Measurements from ENCODE around the gene BBS7. TPM values are rescaled to one million over a fixed set of nuclear protein-coding genes. Genes with fewer than 3 reads are reported as not detected.

BBS7 gene
- total and polyA plus RNA-seq, 2 donors from 2014 or later = 8.0 to 14.5 TPM

GRCh38 chr4:121786221-121786620, 84.1 kb downstream of the BBS7 start:
- intact Hi-C loops (cut with DNase I) = no loop called here
- Histone ChIP-seq H3K36me3 (ENCODE audit: control insufficient read depth in 2 of 3, insufficient read depth in 3 of 3, low read length in 3 of 3) (no peaks in the 10 kb centered on the region), H3K27ac (ENCODE audit: low read depth in 2 of 2, low read length in 2 of 2) (no peak overlapping the region), H3K27me3 (ENCODE audit: control insufficient read depth, insufficient read depth, low read length) (no peaks in the 10 kb centered on the region), H3K9me3 (ENCODE audit: control insufficient read depth in 2 of 3, insufficient read depth in 1 of 3, low read length in 3 of 3) (peaks cover 0 to 2% (median 0%) of the 10 kb centered on the region in 3 donors), H3K4me1 (ENCODE audit: control insufficient read depth in 2 of 3, insufficient read depth in 2 of 3, low read depth in 1 of 3, low read length in 3 of 3) (no peaks in the 10 kb centered on the region), H3K4me3 (ENCODE audit: low read length in 3 of 3) (no peak overlapping the region), H3K9ac (ENCODE audit: low read length in 3 of 3) (no peak overlapping the region)
- FAIRE-seq (no peak), DNase-seq (no peak)
- no peak for TF ChIP-seq CTCF (IDR thresholded peaks at IDR 0.05; ENCODE audit: borderline replicate concordance, extremely low read depth, insufficient read depth)

- intact Hi-C loops (cut with DNase I) = no loop called here
- no peaks in the 10 kb centered on the region for H3K4me1 ChIP-seq (ENCODE audit: control insufficient read depth in 2 of 3, insufficient read depth in 2 of 3, low read depth in 1 of 3, low read length in 3 of 3)
- TF ChIP-seq CTCF (IDR thresholded peaks at IDR 0.05; ENCODE audit: borderline replicate concordance, extremely low read depth, insufficient read depth) = no peak
- H3K9ac ChIP-seq (ENCODE audit: low read length in 3 of 3) = no peak overlapping the region
- H3K27me3 ChIP-seq (ENCODE audit: control insufficient read depth, insufficient read depth, low read length) = no peaks in the 10 kb centered on the region
- H3K9me3 ChIP-seq (ENCODE audit: control insufficient read depth in 2 of 3, insufficient read depth in 1 of 3, low read length in 3 of 3) = peaks cover 0 to 2% (median 0%) of the 10 kb centered on the region in 3 donors
- H3K4me3 ChIP-seq (ENCODE audit: low read length in 3 of 3) = no peak overlapping the region
- DNase-seq = no peak
- FAIRE-seq = no peak
- H3K27ac ChIP-seq (ENCODE audit: low read depth in 2 of 2, low read length in 2 of 2) = no peak overlapping the region
- H3K36me3 ChIP-seq (ENCODE audit: control insufficient read depth in 2 of 3, insufficient read depth in 3 of 3, low read length in 3 of 3) = no peaks in the 10 kb centered on the region
Observed at GRCh38 chr4:121785479-121785878, 84.8 kb downstream of the BBS7 start.

GRCh38 chr4:121784975-121785374, 85.3 kb downstream of the BBS7 start:
- Histone ChIP-seq H3K4me3 (ENCODE audit: low read length in 3 of 3) (no peak overlapping the region), H3K9ac (ENCODE audit: low read length in 3 of 3) (no peak overlapping the region), H3K27me3 (ENCODE audit: control insufficient read depth, insufficient read depth, low read length) (no peaks in the 10 kb centered on the region), H3K36me3 (ENCODE audit: control insufficient read depth in 2 of 3, insufficient read depth in 3 of 3, low read length in 3 of 3) (no peaks in the 10 kb centered on the region), H3K9me3 (ENCODE audit: control insufficient read depth in 2 of 3, insufficient read depth in 1 of 3, low read length in 3 of 3) (peaks cover 0 to 2% (median 0%) of the 10 kb centered on the region in 3 donors), H3K4me1 (ENCODE audit: control insufficient read depth in 2 of 3, insufficient read depth in 2 of 3, low read depth in 1 of 3, low read length in 3 of 3) (no peaks in the 10 kb centered on the region), H3K27ac (ENCODE audit: low read depth in 2 of 2, low read length in 2 of 2) (no peak overlapping the region)
- FAIRE-seq (no peak), DNase-seq (no peak)
- TF ChIP-seq CTCF (IDR thresholded peaks at IDR 0.05; ENCODE audit: borderline replicate concordance, extremely low read depth, insufficient read depth) = no peak
- intact Hi-C loops (cut with DNase I) = no loop called here

DNA sequence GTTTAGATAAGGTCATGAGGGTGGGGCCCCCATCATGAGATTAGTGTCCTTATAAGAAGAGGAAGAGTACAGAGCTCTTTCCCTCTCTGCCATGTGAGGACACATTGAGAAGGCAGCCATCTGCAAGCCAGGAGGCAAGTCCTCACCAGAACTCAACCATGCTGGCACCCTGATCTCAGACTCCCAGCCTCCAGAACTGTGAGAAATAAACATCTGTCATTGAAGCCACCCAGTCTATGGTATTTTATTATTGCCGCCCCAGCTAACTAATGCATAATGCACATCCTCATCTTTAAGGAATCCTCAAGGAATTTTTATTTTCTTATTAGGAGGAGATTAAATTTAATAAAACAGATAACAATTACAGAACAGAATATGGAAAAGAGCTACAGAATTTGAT, 85.9 kb downstream of the BBS7 start:
- Histone ChIP-seq H3K4me3 (ENCODE audit: low read length in 3 of 3) (no peak overlapping the region), H3K4me1 (ENCODE audit: control insufficient read depth in 2 of 3, insufficient read depth in 2 of 3, low read depth in 1 of 3, low read length in 3 of 3) (no peaks in the 10 kb centered on the region), H3K27me3 (ENCODE audit: control insufficient read depth, insufficient read depth, low read length) (no peaks in the 10 kb centered on the region), H3K36me3 (ENCODE audit: control insufficient read depth in 2 of 3, insufficient read depth in 3 of 3, low read length in 3 of 3) (no peaks in the 10 kb centered on the region), H3K9me3 (ENCODE audit: control insufficient read depth in 2 of 3, insufficient read depth in 1 of 3, low read length in 3 of 3) (peaks cover 0 to 2% (median 0%) of the 10 kb centered on the region in 3 donors), H3K27ac (ENCODE audit: low read depth in 2 of 2, low read length in 2 of 2) (no peak overlapping the region), H3K9ac (ENCODE audit: low read length in 3 of 3) (no peak overlapping the region)
- DNase-seq (no peak), FAIRE-seq (no peak)
- intact Hi-C loops (cut with DNase I) = no loop called here
- no peak for TF ChIP-seq CTCF (IDR thresholded peaks at IDR 0.05; ENCODE audit: borderline replicate concordance, extremely low read depth, insufficient read depth)
